ENCODE data around the gene ZBTB7B.

The ZBTB7B gene

GRCh38 chr1:155017041-155017945, 14.7 kb downstream of the ZBTB7B start:
- DNase-seq (ENCODE audit: low spot score), result peak; percentile 83

GRCh38 chr1:155017946-155018316, 15.3 kb downstream of the ZBTB7B start:
- DNase-seq (ENCODE audit: low spot score), result no peak

- no peak for DNase-seq (ENCODE audit: low spot score)
Observed at GRCh38 chr1:155018617-155019348, 16.2 kb downstream of the ZBTB7B start.

- DNase-seq (ENCODE audit: low spot score), result no peak
Observed at GRCh38 chr1:155019377-155020245, 17.0 kb downstream of the ZBTB7B start.

GRCh38 chr1:155022136-155022926, 19.7 kb downstream of the ZBTB7B start:
- no peak for DNase-seq (ENCODE audit: low spot score)

GRCh38 chr1:155022927-155023236, 20.3 kb downstream of the ZBTB7B start:
- no peak for DNase-seq (ENCODE audit: low spot score)

GRCh38 chr1:155023627-155024026, 21.0 kb downstream of the ZBTB7B start:
- no peak for DNase-seq (ENCODE audit: low spot score)

- no peak for DNase-seq (ENCODE audit: low spot score)
Observed at GRCh38 chr1:155024315-155024714, 21.7 kb downstream of the ZBTB7B start.

GRCh38 chr1:155026154-155026553, 23.6 kb downstream of the ZBTB7B start:
- DNase-seq (ENCODE audit: low spot score), result no peak

GRCh38 chr1:155026588-155026987, 24.0 kb downstream of the ZBTB7B start:
- no peak for DNase-seq (ENCODE audit: low spot score)

- DNase-seq (ENCODE audit: low spot score), result no peak
Observed at GRCh38 chr1:155029513-155030242, 27.1 kb downstream of the ZBTB7B start.

GRCh38 chr1:155030243-155030795, 27.7 kb downstream of the ZBTB7B start:
- DNase-seq (ENCODE audit: low spot score), result no peak

GRCh38 chr1:155030899-155031298, 28.3 kb downstream of the ZBTB7B start:
- DNase-seq (ENCODE audit: low spot score), result no peak

GRCh38 chr1:155032886-155033285, 30.3 kb downstream of the ZBTB7B start:
- DNase-seq (ENCODE audit: low spot score), result no peak

- no peak for DNase-seq (ENCODE audit: low spot score)
Observed at GRCh38 chr1:155033524-155033923, 30.9 kb downstream of the ZBTB7B start, which contains the start of the genes DCST1 and DCST2. DCST1 (plus strand) TSS chr1:155033824; CDS start chr1:155034037, 213 bp downstream. DCST2 (minus strand) TSS chr1:155033781; CDS start chr1:155033701, 80 bp downstream.

GRCh38 chr1:155034318-155035208, 32.0 kb downstream of the ZBTB7B start:
- no peak for DNase-seq (ENCODE audit: low spot score)

- no peak for DNase-seq (ENCODE audit: low spot score)
Observed at GRCh38 chr1:155035936-155036335, 33.3 kb downstream of the ZBTB7B start.

GRCh38 chr1:155037043-155037442, 34.4 kb downstream of the ZBTB7B start:
- no peak for DNase-seq (ENCODE audit: low spot score)

- DNase-seq (ENCODE audit: low spot score), result no peak
Observed at GRCh38 chr1:155037851-155038441, 35.3 kb downstream of the ZBTB7B start.

Measured in cerebellar cortex (tissue), 1 donor.